ENCODE data around the gene ZDHHC8. TPM values are rescaled to one million over a fixed set of nuclear protein-coding genes. Genes with fewer than 3 reads are reported as not detected.
A peak's percentile ranks its signal among the peaks of the same experiment; 100 is the strongest.
"Not testable (repeated sequence)": the region's sequence is repeated elsewhere in the genome, so short reads cannot be mapped to it uniquely, and the experiment has no call there.

ZDHHC8 gene
- total RNA-seq, 1 experiment from 2014 or later: 51.7 TPM

DNA sequence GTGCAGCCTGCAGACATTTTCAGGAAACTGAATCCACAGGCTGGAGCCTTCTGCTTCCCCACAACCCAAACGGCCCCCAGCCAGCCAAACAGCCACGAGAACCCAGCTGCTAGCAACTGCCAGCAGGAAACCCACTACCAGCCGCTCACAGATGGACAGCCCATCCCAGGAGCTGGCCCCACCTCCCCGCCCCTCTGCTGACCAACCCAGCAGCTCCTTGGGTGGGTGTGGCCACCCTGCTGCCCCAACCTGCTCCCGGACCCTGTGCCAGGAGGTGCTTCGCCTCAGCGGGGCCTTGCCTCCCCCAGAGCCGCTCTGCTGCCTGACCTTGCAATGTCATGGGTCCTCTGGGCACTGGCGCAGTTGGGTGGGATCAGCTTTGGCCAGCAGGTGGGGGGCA, 27.5 kb downstream of the ZDHHC8 start:
- Histone ChIP-seq H3K27me3 (ENCODE audit: insufficient read depth, low read length) (no peaks in the 10 kb centered on the region), H3K14ac (ENCODE audit: insufficient read depth, low read length) (peak overlapping the region; percentile 4; the same call in 1 of the 2 replicates), H2BK20ac (ENCODE audit: low read depth, low read length, poor library complexity, severe bottlenecking) (no peak overlapping the region), H3K23ac (ENCODE audit: insufficient read length, low read depth, low read length) (no peak overlapping the region), H2BK120ac (ENCODE audit: low read depth, low read length, poor library complexity, severe bottlenecking) (no peak overlapping the region), H3K9ac (ENCODE audit: extremely low read depth, insufficient read length, low read length) (no peak overlapping the region), H2AFZ (ENCODE audit: low read length) (no peak overlapping the region), H3K27ac (ENCODE audit: insufficient read length, low read depth, low read length) (no peak overlapping the region), H3K4ac (ENCODE audit: low read depth, low read length) (no peak overlapping the region), H3K23me2 (ENCODE audit: insufficient read length, low read depth, low read length, poor library complexity, severe bottlenecking) (peaks cover under 1% of the 10 kb centered on the region), H4K91ac (ENCODE audit: insufficient read length, low read depth, low read length) (no peak overlapping the region), H3K79me1 (ENCODE audit: insufficient read depth, low read depth, low read length, poor library complexity, severe bottlenecking) (no peaks in the 10 kb centered on the region), H3K18ac (ENCODE audit: insufficient read length, low read depth, low read length) (no peak overlapping the region), H4K5ac (ENCODE audit: insufficient read length, low read depth, low read length) (no peak overlapping the region), H2AK5ac (ENCODE audit: insufficient read length, low read length) (no peak overlapping the region), H2BK5ac (ENCODE audit: insufficient read length, low read length) (no peak overlapping the region), H4K20me1 (ENCODE audit: control insufficient read depth, insufficient read depth, insufficient read length) (no peaks in the 10 kb centered on the region), H3K9me3 (ENCODE audit: control insufficient read depth, low read depth, low read length) (no peaks in the 10 kb centered on the region), H2BK12ac (ENCODE audit: insufficient read length, low read depth, low read length) (no peak overlapping the region), H4K8ac (replicated peaks; ENCODE audit: insufficient read length, low read depth, low read length) (no peak overlapping the region), H3K4me1 (ENCODE audit: insufficient read depth, low read length) (no peaks in the 10 kb centered on the region), H3K56ac (ENCODE audit: insufficient read length, low read depth, low read length) (no peak overlapping the region), H3K4me2 (ENCODE audit: insufficient read depth, insufficient read length, low read length) (no peak overlapping the region), H2BK15ac (ENCODE audit: low read depth, low read length) (no peak overlapping the region), H3T11ph (ENCODE audit: low read length) (no peak overlapping the region), H3K79me2 (ENCODE audit: insufficient read depth, low read length) (no peaks in the 10 kb centered on the region)
- TF ChIP-seq, protein P1, sequence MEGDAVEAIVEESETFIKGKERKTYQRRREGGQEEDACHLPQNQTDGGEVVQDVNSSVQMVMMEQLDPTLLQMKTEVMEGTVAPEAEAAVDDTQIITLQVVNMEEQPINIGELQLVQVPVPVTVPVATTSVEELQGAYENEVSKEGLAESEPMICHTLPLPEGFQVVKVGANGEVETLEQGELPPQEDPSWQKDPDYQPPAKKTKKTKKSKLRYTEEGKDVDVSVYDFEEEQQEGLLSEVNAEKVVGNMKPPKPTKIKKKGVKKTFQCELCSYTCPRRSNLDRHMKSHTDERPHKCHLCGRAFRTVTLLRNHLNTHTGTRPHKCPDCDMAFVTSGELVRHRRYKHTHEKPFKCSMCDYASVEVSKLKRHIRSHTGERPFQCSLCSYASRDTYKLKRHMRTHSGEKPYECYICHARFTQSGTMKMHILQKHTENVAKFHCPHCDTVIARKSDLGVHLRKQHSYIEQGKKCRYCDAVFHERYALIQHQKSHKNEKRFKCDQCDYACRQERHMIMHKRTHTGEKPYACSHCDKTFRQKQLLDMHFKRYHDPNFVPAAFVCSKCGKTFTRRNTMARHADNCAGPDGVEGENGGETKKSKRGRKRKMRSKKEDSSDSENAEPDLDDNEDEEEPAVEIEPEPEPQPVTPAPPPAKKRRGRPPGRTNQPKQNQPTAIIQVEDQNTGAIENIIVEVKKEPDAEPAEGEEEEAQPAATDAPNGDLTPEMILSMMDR (conservative IDR thresholded peaks at IDR 0.05): no peak
- peaks cover 0 to 3% (median 0%) of the 10 kb centered on the region in 3 experiments; a peak in 1 of 7 replicates for H3K36me3 Mint-ChIP-seq (ENCODE audit: insufficient read depth in 1 of 3, low read depth in 3 of 3)
- H3K27me3 Mint-ChIP-seq (ENCODE audit: low read depth): no peaks in the 10 kb centered on the region
- peaks cover 4 to 11% of the 10 kb centered on the region in 2 experiments for H3K4me1 Mint-ChIP-seq
- peak overlapping the region in 1 of 3 experiments; percentile 49; a peak in 1 of 7 replicates for H3K27ac Mint-ChIP-seq
- peak; percentile 88 for DNase-seq
- H3K9me3 Mint-ChIP-seq: peaks cover 2 to 13% of the 10 kb centered on the region in 2 experiments; a peak in 4 of 5 replicates
- H3K4me3 Mint-ChIP-seq: no peak overlapping the region
- WGBS (ENCODE audit: extremely low coverage, insufficient read length, low lambda C conversion rate): no CpG with 5 or more reads among the region's 9 CpGs

DNA sequence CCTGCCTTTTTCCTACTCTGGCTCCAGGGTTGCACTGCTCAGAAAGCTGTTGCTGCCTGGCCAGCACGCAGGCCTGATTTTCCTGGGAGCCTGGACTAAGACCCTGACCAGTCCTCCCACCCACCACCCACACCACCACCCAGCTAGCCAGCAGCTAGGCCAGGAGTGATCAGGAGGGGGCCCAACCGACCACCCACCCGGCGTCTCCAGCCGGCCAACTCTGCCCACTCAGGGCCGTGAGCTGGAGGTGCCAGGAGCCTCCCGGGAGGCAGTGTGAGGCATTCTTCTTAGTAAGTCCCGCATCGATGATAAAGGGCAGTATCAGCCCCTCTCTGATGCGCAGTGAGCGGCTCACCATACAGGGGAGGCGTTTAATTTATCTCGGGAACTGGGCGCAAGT, 27.9 kb downstream of the ZDHHC8 start:
- H3K4ac ChIP-seq (ENCODE audit: low read depth, low read length); H3K4me2 ChIP-seq (ENCODE audit: insufficient read depth, insufficient read length, low read length); H3K4me3 Mint-ChIP-seq; H3K9ac ChIP-seq (ENCODE audit: extremely low read depth, insufficient read length, low read length); H3K4me1 ChIP-seq (ENCODE audit: insufficient read depth, low read length); H3K4me1 Mint-ChIP-seq; H3T11ph ChIP-seq (ENCODE audit: low read length); H4K20me1 ChIP-seq (ENCODE audit: control insufficient read depth, insufficient read depth, insufficient read length); H3K79me2 ChIP-seq (ENCODE audit: insufficient read depth, low read length); H2BK20ac ChIP-seq (ENCODE audit: low read depth, low read length, poor library complexity, severe bottlenecking); H2BK12ac ChIP-seq (ENCODE audit: insufficient read length, low read depth, low read length); H3K18ac ChIP-seq (ENCODE audit: insufficient read length, low read depth, low read length); H4K5ac ChIP-seq (ENCODE audit: insufficient read length, low read depth, low read length); H2BK15ac ChIP-seq (ENCODE audit: low read depth, low read length); H3K27me3 Mint-ChIP-seq (ENCODE audit: low read depth); H2BK120ac ChIP-seq (ENCODE audit: low read depth, low read length, poor library complexity, severe bottlenecking); H3K9me3 ChIP-seq (ENCODE audit: control insufficient read depth, low read depth, low read length); H3K23ac ChIP-seq (ENCODE audit: insufficient read length, low read depth, low read length); H2AK5ac ChIP-seq (ENCODE audit: insufficient read length, low read length); H3K27me3 ChIP-seq (ENCODE audit: insufficient read depth, low read length); H3K36me3 Mint-ChIP-seq (ENCODE audit: insufficient read depth in 1 of 3, low read depth in 3 of 3); H3K56ac ChIP-seq (ENCODE audit: insufficient read length, low read depth, low read length); H2BK5ac ChIP-seq (ENCODE audit: insufficient read length, low read length); H3K79me1 ChIP-seq (ENCODE audit: insufficient read depth, low read depth, low read length, poor library complexity, severe bottlenecking); H3K23me2 ChIP-seq (ENCODE audit: insufficient read length, low read depth, low read length, poor library complexity, severe bottlenecking); DNase-seq; H4K8ac ChIP-seq (replicated peaks; ENCODE audit: insufficient read length, low read depth, low read length); H4K91ac ChIP-seq (ENCODE audit: insufficient read length, low read depth, low read length); H3K27ac ChIP-seq (ENCODE audit: insufficient read length, low read depth, low read length); H3K27ac Mint-ChIP-seq; H2AFZ ChIP-seq (ENCODE audit: low read length): not testable (repeated sequence)
- no CpG with 5 or more reads among the region's 14 CpGs for WGBS (ENCODE audit: extremely low coverage, insufficient read length, low lambda C conversion rate)
- 0 out of 2 replicates have a peak overlapping the region, but pooled peaks have one; percentile 4 for H3K14ac ChIP-seq (ENCODE audit: insufficient read depth, low read length)
- peaks cover 6 to 17% of the 10 kb centered on the region in 2 experiments; a peak in 4 of 5 replicates for H3K9me3 Mint-ChIP-seq
